Cardiac septum (tissue), 1 donor: ENCODE results near the gene SDC3. TPM values are rescaled to one million over a fixed set of nuclear protein-coding genes. Genes with fewer than 3 reads are reported as not detected.
A peak's percentile ranks its signal among the peaks of the same experiment; 100 is the strongest.
"Not testable (repeated sequence)": the region's sequence is repeated elsewhere in the genome, so short reads cannot be mapped to it uniquely, and the experiment has no call there.

ENCODE experiments used
- DNase-seq: peaks from one replicate; pipeline ENCODE4 v3.0.0-alpha.2; 2020; ENCODE audit warnings: low spot score
- intact Hi-C: fragments of 100-400 bp; cut with DNase I; formaldehyde crosslinking; loops from one replicate; pipeline ENCODE4 v1.14.0; 2022
- long read RNA-seq: library from polyadenylated mRNA; unstranded; transcript quantifications from one replicate; pipeline ENCODE4 v2.0.0, GENCODE V29; 2021
- total RNA-seq: library from RNA; stranded (reverse); fragmentation: NEBNext Ultra II Directional; extraction: Animal tissue kit (Norgen Biotek cat#: 25700); gene quantifications from one replicate; pipeline ENCODE4 v1.2.1, GENCODE V29; 2021
- donor health status: DM: no; HTN: no; CAD: no.

SDC3 gene
- total RNA-seq: 29.7 TPM
- long read RNA-seq, full-length matches to known transcripts: 10 of 57 reads
- long read RNA-seq, partial matches to known transcripts: 1 of 57 reads
- long read RNA-seq, other reads (novel, unspliced or antisense): 46 of 57 reads

DNA sequence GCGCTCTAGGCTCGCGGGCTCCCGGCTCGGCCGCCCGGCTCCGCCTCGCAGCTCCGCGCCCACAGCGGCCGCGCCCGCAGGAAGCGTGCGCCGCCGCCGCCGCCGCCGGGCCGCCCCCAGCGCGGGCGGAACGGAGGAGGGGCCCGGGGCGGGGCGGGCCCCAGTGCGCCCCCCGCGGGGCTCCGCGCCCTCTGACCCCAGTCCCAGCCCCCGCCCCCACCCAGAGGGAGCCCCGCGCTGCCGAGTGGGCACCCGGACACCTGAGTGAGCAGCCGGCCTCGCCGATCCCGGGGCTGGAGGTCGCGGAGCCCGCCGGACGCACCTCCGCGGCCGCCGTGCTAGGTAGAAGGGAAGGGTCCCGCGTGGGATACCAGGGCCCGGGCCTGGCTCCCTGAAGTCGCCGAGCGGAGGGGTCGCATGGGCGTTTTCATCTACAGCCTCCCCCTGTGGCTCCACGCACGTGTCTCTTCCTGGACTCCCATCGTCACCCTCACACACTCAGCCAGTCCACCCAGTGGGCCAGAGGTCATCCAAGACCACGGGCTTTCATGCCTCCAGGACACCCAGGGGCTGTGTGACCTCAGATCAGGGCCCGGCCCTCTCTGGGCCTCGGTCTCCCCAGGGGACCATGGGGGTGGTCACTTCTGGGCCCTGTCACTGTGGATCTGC, at the start of gene SDC3:
Gene SDC3 (minus strand): TSS at position 63 of the 669 bp plus-strand sequence. CDS start 172 bp downstream, outside the sequence.
- intact Hi-C loops: loop anchor here (5.0 kb wide), 1 partner anchor 57 kb away; no protein-coding TSS in a partner anchor
- DNase-seq: peak; percentile 71

- DNase-seq: no peak
- intact Hi-C loops: no loop called here
Measured at GRCh38 chr1:30957560-30958222, 49.1 kb upstream of the SDC3 start.

DNA sequence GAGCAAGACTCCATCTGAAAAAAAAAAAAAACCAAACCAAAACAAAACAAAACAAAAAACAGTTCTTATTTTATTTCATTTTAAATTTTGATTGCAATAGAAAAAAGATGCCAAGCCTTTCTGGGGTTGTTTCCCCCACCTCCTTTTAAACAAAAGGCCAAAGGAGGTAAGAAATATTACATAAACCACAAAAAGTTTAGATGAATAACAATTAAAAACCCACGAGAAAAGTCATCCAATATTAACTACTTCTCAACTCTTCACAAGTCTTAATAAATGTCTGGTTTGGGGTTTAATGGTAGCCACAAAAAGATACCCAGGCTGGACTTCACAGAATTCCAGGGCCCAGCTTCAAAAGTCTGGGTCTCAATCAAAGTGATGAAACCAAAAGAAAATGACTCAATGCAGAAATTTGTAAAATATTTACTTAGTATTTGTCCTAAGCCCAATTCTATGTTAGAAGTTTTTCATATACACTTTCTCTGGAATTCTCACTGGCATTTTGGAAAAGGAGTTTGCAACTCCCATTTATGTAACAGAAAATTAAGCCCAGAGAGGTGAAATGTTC, 47.0 kb upstream of the SDC3 start:
- intact Hi-C loops: no loop called here
- no peak for DNase-seq

DNA sequence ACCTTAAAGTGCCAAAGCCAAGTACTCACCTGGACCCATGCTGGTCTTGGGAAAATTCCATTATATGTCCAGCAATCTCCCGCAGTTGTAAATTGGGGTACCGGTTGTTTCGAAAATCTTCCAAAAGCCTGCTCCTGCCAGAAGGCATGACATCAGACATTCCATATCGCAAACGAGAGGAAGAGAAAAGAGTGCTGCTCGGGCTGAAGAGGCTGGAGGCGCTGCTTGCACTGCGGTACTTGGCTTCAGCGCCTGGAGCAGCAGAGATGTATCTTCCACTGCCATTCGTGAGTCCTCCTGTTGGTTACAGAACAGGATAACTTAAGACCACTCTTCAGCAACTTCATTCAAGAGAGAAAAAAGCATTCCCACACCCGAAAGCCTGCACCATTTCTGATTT, 45.1 kb upstream of the SDC3 start:
- intact Hi-C loops: no loop called here
- DNase-seq: peak; percentile 60

GRCh38 chr1:30952098-30952497, 43.5 kb upstream of the SDC3 start:
- no peak for DNase-seq
- intact Hi-C loops: no loop called here

GRCh38 chr1:30950700-30951099, 42.1 kb upstream of the SDC3 start:
- intact Hi-C loops: no loop called here
- DNase-seq: no peak

DNA sequence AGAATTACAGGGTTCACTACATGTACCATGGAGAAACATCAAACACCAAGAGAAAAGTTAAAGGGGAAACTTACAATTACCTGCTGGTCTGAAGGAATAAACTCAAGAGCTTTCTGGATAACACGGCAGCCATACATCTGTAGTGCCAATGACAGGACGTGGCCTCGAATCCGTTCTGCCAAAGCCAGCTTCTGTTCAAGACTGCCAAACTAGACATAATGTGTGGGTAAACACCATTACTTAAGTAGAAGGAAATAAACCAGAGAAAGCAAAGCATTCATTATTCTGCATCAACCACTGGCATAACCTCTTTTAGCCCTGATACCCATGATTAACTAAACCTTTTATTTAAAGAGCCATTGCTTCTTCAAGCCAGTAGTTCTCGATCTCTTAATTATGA, 41.5 kb upstream of the SDC3 start:
- intact Hi-C loops: no loop called here
- DNase-seq: no peak

DNA sequence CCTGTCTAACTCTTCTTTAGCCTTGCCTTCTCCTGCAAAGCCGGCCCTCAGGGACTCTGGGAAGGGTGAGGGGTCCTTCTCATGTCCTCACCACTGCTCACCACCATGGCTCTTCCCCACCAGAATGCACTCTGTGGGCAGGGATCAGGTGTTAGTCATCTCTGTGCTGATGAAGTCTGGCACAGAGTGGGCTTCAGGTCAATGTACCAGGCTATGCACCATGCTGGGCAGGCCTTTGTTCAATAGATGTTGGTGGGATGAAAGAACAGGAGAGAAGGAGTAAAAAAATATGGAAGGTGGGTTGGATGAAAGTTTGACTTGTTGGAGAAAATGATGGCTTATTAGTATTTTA, 40.9 kb upstream of the SDC3 start:
- DNase-seq, intact Hi-C loops: not testable (repeated sequence)

- intact Hi-C loops, DNase-seq: not testable (repeated sequence)
Measured at GRCh38 chr1:30948813-30949486, 40.4 kb upstream of the SDC3 start.

GRCh38 chr1:30948278-30948677, 39.7 kb upstream of the SDC3 start:
- intact Hi-C loops: no loop called here
- no peak for DNase-seq

- DNase-seq: no peak
- intact Hi-C loops: no loop called here
Measured at GRCh38 chr1:30947212-30947611, 38.7 kb upstream of the SDC3 start.

DNA sequence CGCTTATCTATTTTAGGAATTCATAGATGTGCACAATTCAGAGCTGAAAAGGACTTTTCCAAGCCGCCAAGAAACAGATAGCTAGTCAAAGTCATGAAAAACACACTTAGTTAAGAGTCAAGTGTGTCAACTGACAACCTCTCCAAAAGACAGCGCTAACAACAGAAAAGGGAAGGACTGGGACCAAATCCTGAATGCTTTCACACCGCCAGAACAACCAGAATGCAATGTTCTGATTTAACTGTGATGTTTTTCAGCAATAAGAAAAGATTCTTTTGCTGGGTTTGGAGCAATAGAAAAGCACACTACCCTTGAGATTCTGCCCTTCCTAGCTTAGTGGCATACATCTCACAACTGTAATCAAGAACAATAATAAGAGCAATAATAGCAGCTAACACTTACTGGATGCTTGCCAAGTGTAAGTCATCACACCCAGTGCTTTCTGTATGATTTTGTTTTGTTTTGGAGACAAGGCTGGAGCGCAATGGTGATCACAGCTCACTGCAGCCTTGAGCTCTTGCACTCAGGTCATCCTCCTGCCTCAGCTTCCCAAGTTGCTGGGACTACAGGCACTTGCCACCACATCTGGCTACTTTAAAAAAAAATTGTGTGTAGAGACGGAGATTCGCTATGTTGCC, 33.9 kb upstream of the SDC3 start:
- intact Hi-C loops: no loop called here
- DNase-seq: no peak

DNA sequence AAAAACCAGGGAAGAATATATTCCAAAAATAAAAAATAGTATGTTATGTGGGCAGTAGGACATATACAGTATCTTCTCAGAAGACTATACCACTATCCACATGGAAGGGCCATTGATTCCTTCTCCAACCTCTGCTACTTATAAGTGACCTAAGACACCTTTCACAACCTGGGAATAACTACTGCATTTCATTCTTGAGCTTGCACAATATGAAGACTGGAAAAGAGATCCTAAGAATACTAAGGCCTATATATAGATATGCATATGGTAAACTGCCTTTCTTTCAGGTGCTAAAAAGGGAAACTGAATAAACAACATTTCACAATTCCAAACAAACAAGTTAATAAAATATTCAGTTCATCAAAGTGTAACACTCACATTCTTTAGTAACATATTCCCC, 32.0 kb upstream of the SDC3 start:
- intact Hi-C loops: no loop called here
- DNase-seq: no peak

- intact Hi-C loops: no loop called here
Measured at GRCh38 chr1:30936541-30937171, 28.1 kb upstream of the SDC3 start.

GRCh38 chr1:30935758-30936157, 27.2 kb upstream of the SDC3 start:
- intact Hi-C loops, DNase-seq: not testable (repeated sequence)

More at GRCh38 chr1:30936541-30937171, 28.1 kb upstream of the SDC3 start:
- no peak for DNase-seq

DNA sequence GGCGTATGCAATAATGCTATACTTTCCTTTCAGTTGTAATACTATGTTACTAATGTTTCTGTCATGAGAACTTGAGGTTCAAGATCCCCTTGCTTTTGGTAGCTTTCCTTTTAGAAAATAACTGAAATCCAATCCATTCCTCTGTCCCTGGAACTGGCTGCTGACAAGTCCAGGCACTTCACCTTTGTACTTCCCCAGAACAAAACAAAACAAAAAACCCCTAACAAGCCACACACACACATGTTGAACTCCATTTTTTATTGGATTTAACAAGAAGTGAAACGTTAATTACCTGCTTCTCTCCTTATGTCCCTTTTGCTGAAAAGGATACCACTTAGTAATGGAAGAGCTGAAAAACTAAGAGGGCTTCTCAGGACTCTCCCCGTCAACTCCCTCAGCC, 26.1 kb upstream of the SDC3 start:
- intact Hi-C loops: no loop called here

GRCh38 chr1:30933874-30934252, 25.3 kb upstream of the SDC3 start:
- intact Hi-C loops: no loop called here
- DNase-seq: no peak

More for the DNA sequence above, 26.1 kb upstream of the SDC3 start:
- no peak for DNase-seq

GRCh38 chr1:30930631-30931173, 22.1 kb upstream of the SDC3 start:
- intact Hi-C loops: no loop called here
- DNase-seq: no peak

DNA sequence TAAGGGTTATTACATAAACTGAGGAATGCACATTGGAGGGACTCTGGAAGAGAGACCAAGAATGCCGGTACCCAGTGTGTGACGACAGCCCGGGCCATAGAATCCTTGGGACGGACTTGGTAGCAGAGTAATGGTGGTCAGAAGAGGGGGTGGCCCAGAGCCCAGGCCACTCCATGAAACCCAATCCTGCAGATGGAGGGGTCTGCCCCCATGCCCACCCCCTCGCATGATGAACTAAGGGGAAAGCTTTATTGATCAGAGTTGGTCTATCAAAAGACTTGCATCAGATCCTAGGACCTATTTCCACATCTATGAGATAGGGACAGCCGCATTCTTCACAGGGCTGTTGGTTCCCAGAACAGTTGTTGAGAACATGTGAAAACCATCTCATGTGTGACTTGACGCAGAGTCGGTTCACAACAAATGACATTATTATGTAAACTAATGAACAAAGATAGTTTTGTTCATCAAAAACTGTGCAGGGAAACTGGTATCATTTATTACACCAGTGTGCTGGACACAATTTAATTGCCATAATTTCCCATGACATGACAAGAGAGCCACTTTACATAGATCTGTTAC, 21.5 kb upstream of the SDC3 start:
- intact Hi-C loops: no loop called here
- DNase-seq: no peak
